ENCODE measurements around the gene SYNCRIP.

GRCh38 chr6:85641522-85641896 lies 1.2 kb downstream of the SYNCRIP start:
- no peak for TF ChIP-seq EP300 (conservative IDR thresholded peaks at IDR 0.05; ENCODE audit: poor library complexity, severe bottlenecking)
- TF ChIP-seq CTCF (IDR thresholded peaks at IDR 0.05; ENCODE audit: poor library complexity, severe bottlenecking): no peak
- TF ChIP-seq RAD21 (conservative IDR thresholded peaks at IDR 0.05): no peak
- no peak for TF ChIP-seq EZH2 (IDR thresholded peaks at IDR 0.05; ENCODE audit: borderline replicate concordance, insufficient read depth, low read length, poor library complexity, severe bottlenecking)
- TF ChIP-seq TAF1 (IDR thresholded peaks at IDR 0.05; ENCODE audit: low read depth): no peak

Measured in neural cell (in vitro differentiated cells).